ENCODE results near the gene TBC1D4. TPM values are rescaled to one million over a fixed set of nuclear protein-coding genes. Genes with fewer than 3 reads are reported as not detected.
"Not testable (repeated sequence)": the region's sequence is repeated elsewhere in the genome, so short reads cannot be mapped to it uniquely, and the experiment has no call there.

Gene TBC1D4
- total RNA-seq, 4 donors from 2014 or later = 31.0 to 91.3 (median 46.1) TPM

- no peaks in the 10 kb centered on the region for H3K4me1 ChIP-seq
- no peaks in the 10 kb centered on the region for H3K9me3 ChIP-seq
- peaks cover 0 to 5% (median 0%) of the 10 kb centered on the region in 4 donors for H3K36me3 ChIP-seq
- intact Hi-C loops (cut with DNase I; ENCODE audit: low total_unique reads) = no loop called here
- in situ Hi-C loops (cut with MboI; ENCODE audit: low pct_ligation_motif_present in 1 of 4, low pct_unique_long_range_greater_than_20kb in 1 of 4, low sequenced_read_pairs in 3 of 4) = no loop called here
- H3K4me3 ChIP-seq = no peak overlapping the region
- WGBS, 2 donors (ENCODE audit: low coverage in 1 of 2) = 54 to 76% methylated on average over 3 of the region's 3 CpGs
- H3K27ac ChIP-seq = no peak overlapping the region
- H3K27me3 ChIP-seq = no peaks in the 10 kb centered on the region
- DNase-seq = no peak
- TF ChIP-seq CTCF (IDR thresholded peaks at IDR 0.05) = no peak
- no peak for TF ChIP-seq EP300 (IDR thresholded peaks at IDR 0.05; ENCODE audit: low read depth)
Measured at GRCh38 chr13:75295201-75295600, 186.8 kb downstream of the TBC1D4 start.

GRCh38 chr13:75294110-75294509 lies 187.9 kb downstream of the TBC1D4 start:
- Histone ChIP-seq H3K27ac (no peak overlapping the region), H3K4me1 (no peaks in the 10 kb centered on the region), H3K4me3 (no peak overlapping the region), H3K27me3 (no peaks in the 10 kb centered on the region), H3K9me3 (no peaks in the 10 kb centered on the region), H3K36me3 (peaks cover 0 to 2% (median 0%) of the 10 kb centered on the region in 4 donors)
- TF ChIP-seq POLR2A (IDR thresholded peaks at IDR 0.05) = no peak
- no peak for TF ChIP-seq CTCF (IDR thresholded peaks at IDR 0.05)
- TF ChIP-seq EP300 (IDR thresholded peaks at IDR 0.05; ENCODE audit: low read depth) = no peak
- TF ChIP-seq POLR2AphosphoS5 (IDR thresholded peaks at IDR 0.05) = no peak
- DNase-seq = no peak
- in situ Hi-C loops (cut with MboI; ENCODE audit: low pct_ligation_motif_present in 1 of 4, low pct_unique_long_range_greater_than_20kb in 1 of 4, low sequenced_read_pairs in 3 of 4) (no loop called here), intact Hi-C loops (cut with DNase I; ENCODE audit: low total_unique reads) (no loop called here)

DNA sequence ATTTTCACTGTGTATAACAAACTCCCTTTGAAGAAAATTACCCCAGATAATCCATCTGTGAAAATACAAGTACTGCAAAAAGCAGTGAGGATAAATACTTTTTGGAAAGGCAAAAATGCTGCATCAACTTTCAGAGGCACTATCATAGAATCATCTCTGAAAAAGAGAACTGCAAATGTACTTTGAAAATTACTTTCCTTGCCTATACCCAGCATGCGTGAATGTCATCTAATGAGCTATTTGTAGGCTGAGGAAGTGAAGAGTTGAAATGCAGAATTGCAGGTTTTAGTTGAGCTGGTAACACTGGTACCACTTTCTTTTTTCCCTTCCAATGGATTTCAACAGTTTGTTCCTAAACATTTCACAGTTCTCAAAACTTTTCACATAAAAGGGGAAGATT lies 196.7 kb downstream of the TBC1D4 start:
- no peak for DNase-seq
- WGBS, 2 donors (ENCODE audit: low coverage in 1 of 2) = 86 to 87% methylated on average over 1 of the region's 1 CpG
- no peaks in the 10 kb centered on the region for H3K36me3 ChIP-seq

DNA sequence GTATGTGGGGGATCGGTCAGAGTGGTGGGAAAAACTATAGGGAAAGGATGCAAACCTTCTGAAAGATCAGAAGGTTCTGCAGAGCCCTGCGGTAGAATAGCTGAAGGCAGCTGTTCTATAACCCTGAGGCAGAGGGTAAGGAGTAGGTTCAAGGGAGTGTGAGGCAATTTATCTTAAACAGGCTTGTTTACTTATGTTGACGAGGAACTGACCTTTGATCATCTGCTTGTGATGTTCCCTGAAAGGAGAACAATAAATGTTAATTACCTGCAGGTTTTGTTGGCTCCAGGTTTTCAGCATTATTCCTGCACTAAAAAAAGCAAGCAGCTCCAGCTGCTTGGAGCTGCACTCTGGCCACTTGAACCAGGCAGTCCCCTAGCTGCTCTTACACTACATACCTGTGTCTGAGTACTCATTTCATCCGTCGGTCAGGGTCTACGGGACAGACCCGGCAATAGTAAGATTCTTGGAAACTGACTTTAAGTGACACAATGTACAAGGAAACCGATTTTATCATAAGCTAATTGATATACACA lies 202.1 kb downstream of the TBC1D4 start:
- H3K4me3 ChIP-seq = no peak overlapping the region
- peaks cover 5 to 14% of the 10 kb centered on the region in 2 donors for H3K9me3 ChIP-seq
- in situ Hi-C loops (cut with MboI; ENCODE audit: low pct_ligation_motif_present in 1 of 4, low pct_unique_long_range_greater_than_20kb in 1 of 4, low sequenced_read_pairs in 3 of 4) (no loop called here), intact Hi-C loops (cut with DNase I; ENCODE audit: low total_unique reads) (no loop called here)
- H3K4me1 ChIP-seq = no peaks in the 10 kb centered on the region
- H3K36me3 ChIP-seq = no peaks in the 10 kb centered on the region
- WGBS, 2 donors (ENCODE audit: low coverage in 1 of 2) = 53 to 77% methylated on average over 4 to 8 of the region's 8 CpGs
- H3K27me3 ChIP-seq = no peaks in the 10 kb centered on the region
- no peak overlapping the region for H3K27ac ChIP-seq
- DNase-seq = no peak
- no peak for TF ChIP-seq POLR2AphosphoS5 (IDR thresholded peaks at IDR 0.05)
- no peak for TF ChIP-seq CTCF (IDR thresholded peaks at IDR 0.05)
- no peak for TF ChIP-seq EP300 (IDR thresholded peaks at IDR 0.05; ENCODE audit: low read depth)
- TF ChIP-seq POLR2A (IDR thresholded peaks at IDR 0.05) = no peak

More for the DNA sequence above, 196.7 kb downstream of the TBC1D4 start:
- no peaks in the 10 kb centered on the region for H3K27me3 ChIP-seq
- in situ Hi-C loops (cut with MboI; ENCODE audit: low pct_ligation_motif_present in 1 of 4, low pct_unique_long_range_greater_than_20kb in 1 of 4, low sequenced_read_pairs in 3 of 4) = no loop called here
- no peak overlapping the region for H3K27ac ChIP-seq
- intact Hi-C loops (cut with DNase I; ENCODE audit: low total_unique reads) = no loop called here
- H3K9me3 ChIP-seq = peaks cover 5 to 14% of the 10 kb centered on the region in 2 donors
- no peak overlapping the region for H3K4me3 ChIP-seq
- no peak for TF ChIP-seq CTCF (IDR thresholded peaks at IDR 0.05)
- TF ChIP-seq POLR2AphosphoS5 (IDR thresholded peaks at IDR 0.05) = no peak
- TF ChIP-seq EP300 (IDR thresholded peaks at IDR 0.05; ENCODE audit: low read depth) = no peak
- no peak for TF ChIP-seq POLR2A (IDR thresholded peaks at IDR 0.05)
- no peaks in the 10 kb centered on the region for H3K4me1 ChIP-seq

- DNase-seq; H3K27ac ChIP-seq; H3K27me3 ChIP-seq; H3K4me3 ChIP-seq; in situ Hi-C loops (cut with MboI; ENCODE audit: low pct_ligation_motif_present in 1 of 4, low pct_unique_long_range_greater_than_20kb in 1 of 4, low sequenced_read_pairs in 3 of 4); intact Hi-C loops (cut with DNase I; ENCODE audit: low total_unique reads); H3K9me3 ChIP-seq; H3K4me1 ChIP-seq; H3K36me3 ChIP-seq: not testable (repeated sequence)
- 78 to 94% methylated on average over 4 of the region's 4 CpGs for WGBS, 2 donors (ENCODE audit: low coverage in 1 of 2)
Measured at GRCh38 chr13:75273695-75274094, 208.3 kb downstream of the TBC1D4 start.
